ENCODE measurements around the gene MCMBP.

The MCMBP gene

DNA sequence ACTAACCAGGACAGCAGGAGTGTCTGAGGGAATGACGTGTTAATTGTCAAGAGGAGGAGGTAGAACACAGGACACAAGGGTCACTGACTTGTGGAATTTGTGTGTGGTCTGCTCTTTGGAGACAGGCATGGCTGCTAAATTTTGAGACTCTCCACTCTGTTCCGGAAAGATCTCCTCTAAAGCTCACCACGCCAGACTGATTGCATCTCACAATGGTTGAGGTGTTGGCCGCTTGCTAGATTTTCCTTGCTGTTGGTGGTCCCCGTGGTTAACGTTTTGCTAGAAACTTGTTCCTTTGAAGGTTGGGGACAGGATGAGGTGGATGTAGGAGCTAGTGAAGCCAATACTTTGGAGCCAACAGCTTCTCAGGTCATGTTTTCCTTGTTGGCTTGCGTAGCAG, 57.0 kb downstream of the MCMBP start:
- Histone ChIP-seq H3K27me3 (replicated peaks; ENCODE audit: control insufficient read depth, insufficient read depth, low read length, poor library complexity, severe bottlenecking) (no peaks in the 10 kb centered on the region), H3K4me3 (ENCODE audit: insufficient read depth, low read depth, low read length, poor library complexity, severe bottlenecking) (no peak overlapping the region), H3K27ac (ENCODE audit: insufficient read depth, low read length, poor library complexity, severe bottlenecking) (no peak overlapping the region), H3K36me3 (ENCODE audit: control insufficient read depth, insufficient read depth, low read length) (peaks cover 8% of the 10 kb centered on the region), H3K9me3 (ENCODE audit: control insufficient read depth, low read length) (no peaks in the 10 kb centered on the region), H3K4me1 (ENCODE audit: control insufficient read depth, insufficient read depth, low read length, poor library complexity, severe bottlenecking) (no peaks in the 10 kb centered on the region)
- no peak for DNase-seq

DNA sequence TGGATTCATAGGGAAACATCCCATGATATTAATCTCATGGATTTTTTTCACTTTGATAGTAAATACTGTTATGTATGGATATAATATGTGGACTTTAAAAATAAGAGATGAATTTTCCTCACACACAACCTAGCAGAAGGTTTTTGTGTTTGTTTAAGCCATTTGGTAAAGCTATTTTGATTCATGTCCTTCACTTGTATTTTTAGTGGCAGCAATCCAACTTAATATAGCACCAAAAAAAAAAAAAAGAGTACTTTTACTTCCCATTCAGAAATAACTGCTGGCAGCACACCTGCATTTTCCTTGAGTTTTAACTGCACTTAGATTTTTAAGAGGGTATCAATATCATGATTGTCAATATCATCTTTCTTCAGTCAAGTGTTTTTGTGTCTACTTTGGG, 60.0 kb downstream of the MCMBP start:
- H3K27me3 ChIP-seq (replicated peaks; ENCODE audit: control insufficient read depth, insufficient read depth, low read length, poor library complexity, severe bottlenecking): no peaks in the 10 kb centered on the region

DNA sequence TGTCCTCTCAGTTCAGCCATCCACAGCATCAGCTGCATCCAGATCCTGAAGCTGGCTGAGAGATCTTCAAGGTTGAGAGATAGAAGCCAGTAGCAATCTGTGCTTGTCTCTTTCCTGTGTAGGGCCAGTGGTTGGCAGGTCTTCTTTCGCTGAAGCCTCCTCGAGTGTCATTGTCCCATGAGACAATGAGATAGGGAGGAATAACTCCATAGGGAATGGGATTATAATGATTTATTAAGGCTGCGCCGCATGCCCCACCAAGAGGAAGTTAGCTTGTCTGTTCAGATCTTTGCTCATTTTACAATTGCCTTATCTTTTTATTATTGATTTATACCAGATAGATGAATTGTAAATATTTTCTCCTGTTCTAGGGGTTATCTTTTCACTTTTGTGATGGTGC, 61.5 kb downstream of the MCMBP start:
- DNase-seq: no peak
- Histone ChIP-seq H3K4me3 (ENCODE audit: insufficient read depth, low read depth, low read length, poor library complexity, severe bottlenecking) (no peak overlapping the region), H3K4me1 (ENCODE audit: control insufficient read depth, insufficient read depth, low read length, poor library complexity, severe bottlenecking) (no peaks in the 10 kb centered on the region), H3K36me3 (ENCODE audit: control insufficient read depth, insufficient read depth, low read length) (peaks cover 8% of the 10 kb centered on the region), H3K9me3 (ENCODE audit: control insufficient read depth, low read length) (no peaks in the 10 kb centered on the region), H3K27me3 (replicated peaks; ENCODE audit: control insufficient read depth, insufficient read depth, low read length, poor library complexity, severe bottlenecking) (no peaks in the 10 kb centered on the region), H3K27ac (ENCODE audit: insufficient read depth, low read length, poor library complexity, severe bottlenecking) (no peak overlapping the region)

More for the DNA sequence above, 60.0 kb downstream of the MCMBP start:
- no peak overlapping the region for H3K4me3 ChIP-seq (ENCODE audit: insufficient read depth, low read depth, low read length, poor library complexity, severe bottlenecking)
- H3K27ac ChIP-seq (ENCODE audit: insufficient read depth, low read length, poor library complexity, severe bottlenecking): no peak overlapping the region
- H3K4me1 ChIP-seq (ENCODE audit: control insufficient read depth, insufficient read depth, low read length, poor library complexity, severe bottlenecking): no peaks in the 10 kb centered on the region
- no peaks in the 10 kb centered on the region for H3K9me3 ChIP-seq (ENCODE audit: control insufficient read depth, low read length)
- peaks cover 8% of the 10 kb centered on the region for H3K36me3 ChIP-seq (ENCODE audit: control insufficient read depth, insufficient read depth, low read length)
- no peak for DNase-seq

DNA sequence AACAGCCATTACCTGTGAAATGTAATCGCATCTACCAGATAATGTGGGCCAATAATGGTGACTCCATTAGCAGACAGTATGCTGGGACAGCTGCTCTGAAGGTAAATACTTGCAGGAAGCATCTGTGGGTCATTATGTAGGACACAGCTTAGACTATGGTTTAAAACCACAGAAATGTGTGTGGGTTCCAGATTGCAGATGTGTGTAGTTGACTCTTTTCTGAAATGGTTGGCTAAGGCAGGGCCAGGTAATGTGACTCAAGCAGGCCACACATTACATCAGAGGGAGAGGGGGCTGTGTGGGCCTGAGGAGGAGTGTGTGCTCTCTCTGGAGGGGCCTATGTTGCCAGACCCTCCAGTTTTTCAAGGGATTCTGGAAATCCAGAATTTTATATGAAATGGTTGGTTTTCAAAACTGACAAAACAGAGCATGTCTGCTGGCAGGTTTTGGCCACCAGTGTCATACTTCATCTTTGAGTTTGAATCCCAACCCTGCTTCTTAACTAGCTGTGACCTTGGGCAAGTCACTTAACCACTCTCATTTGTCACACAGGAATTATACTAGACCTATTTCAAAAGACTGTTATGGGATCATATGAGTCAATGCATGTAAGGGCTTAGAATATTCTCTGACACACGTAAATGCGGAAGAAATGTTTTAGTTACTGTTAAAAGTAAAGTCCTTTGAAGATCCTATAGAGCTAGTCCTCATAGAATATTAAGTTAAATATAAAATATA, 64.5 kb downstream of the MCMBP start:
- DNase-seq: no peak
- Histone ChIP-seq H3K27me3 (replicated peaks; ENCODE audit: control insufficient read depth, insufficient read depth, low read length, poor library complexity, severe bottlenecking) (no peaks in the 10 kb centered on the region), H3K4me3 (ENCODE audit: insufficient read depth, low read depth, low read length, poor library complexity, severe bottlenecking) (no peak overlapping the region), H3K27ac (ENCODE audit: insufficient read depth, low read length, poor library complexity, severe bottlenecking) (no peak overlapping the region), H3K36me3 (ENCODE audit: control insufficient read depth, insufficient read depth, low read length) (peaks cover 4% of the 10 kb centered on the region), H3K9me3 (ENCODE audit: control insufficient read depth, low read length) (no peaks in the 10 kb centered on the region), H3K4me1 (ENCODE audit: control insufficient read depth, insufficient read depth, low read length, poor library complexity, severe bottlenecking) (no peaks in the 10 kb centered on the region)

DNA sequence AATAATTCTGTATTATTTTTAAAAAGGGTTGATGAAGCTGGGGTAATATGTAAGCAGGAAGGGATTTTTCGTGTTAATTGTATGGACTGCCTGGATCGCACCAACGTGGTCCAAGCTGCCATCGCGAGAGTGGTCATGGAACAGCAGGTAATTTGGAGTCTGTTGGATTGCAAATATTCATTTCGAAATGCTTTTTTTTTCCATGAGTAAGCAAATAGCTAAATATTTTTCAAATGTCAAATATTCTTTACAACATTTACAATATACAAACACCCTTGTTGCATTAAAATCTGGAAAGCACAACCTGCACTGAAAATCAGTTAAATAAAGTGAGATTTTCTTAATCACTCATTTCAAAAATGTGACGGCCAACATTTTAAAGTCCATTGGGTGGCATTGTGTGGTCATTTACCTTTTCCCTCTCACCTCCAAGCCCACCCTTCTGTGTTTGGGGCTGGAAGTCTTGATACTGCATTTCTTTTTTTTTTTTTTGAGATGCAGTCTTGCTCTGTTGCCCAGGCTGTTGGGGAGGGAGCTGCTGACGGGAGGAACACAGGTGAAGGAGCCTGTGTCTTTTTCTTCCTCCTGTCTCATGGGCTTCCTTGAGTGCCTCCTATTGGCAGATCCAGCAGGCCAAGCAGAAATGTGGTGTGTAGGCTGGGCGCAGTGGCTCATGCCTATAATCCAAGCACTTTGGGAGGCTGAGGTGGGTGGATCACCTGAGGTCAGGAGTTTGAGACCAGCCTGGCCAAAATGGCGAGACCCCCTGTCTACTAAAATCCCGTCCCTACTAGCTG, 66.1 kb downstream of the MCMBP start:
- no peak overlapping the region for H3K27ac ChIP-seq (ENCODE audit: insufficient read depth, low read length, poor library complexity, severe bottlenecking)
- H3K9me3 ChIP-seq (ENCODE audit: control insufficient read depth, low read length): no peaks in the 10 kb centered on the region
- H3K27me3 ChIP-seq (replicated peaks; ENCODE audit: control insufficient read depth, insufficient read depth, low read length, poor library complexity, severe bottlenecking): no peaks in the 10 kb centered on the region
- H3K36me3 ChIP-seq (ENCODE audit: control insufficient read depth, insufficient read depth, low read length): peaks cover 4% of the 10 kb centered on the region
- no peak overlapping the region for H3K4me3 ChIP-seq (ENCODE audit: insufficient read depth, low read depth, low read length, poor library complexity, severe bottlenecking)
- H3K4me1 ChIP-seq (ENCODE audit: control insufficient read depth, insufficient read depth, low read length, poor library complexity, severe bottlenecking): no peaks in the 10 kb centered on the region
- DNase-seq: no peak

DNA sequence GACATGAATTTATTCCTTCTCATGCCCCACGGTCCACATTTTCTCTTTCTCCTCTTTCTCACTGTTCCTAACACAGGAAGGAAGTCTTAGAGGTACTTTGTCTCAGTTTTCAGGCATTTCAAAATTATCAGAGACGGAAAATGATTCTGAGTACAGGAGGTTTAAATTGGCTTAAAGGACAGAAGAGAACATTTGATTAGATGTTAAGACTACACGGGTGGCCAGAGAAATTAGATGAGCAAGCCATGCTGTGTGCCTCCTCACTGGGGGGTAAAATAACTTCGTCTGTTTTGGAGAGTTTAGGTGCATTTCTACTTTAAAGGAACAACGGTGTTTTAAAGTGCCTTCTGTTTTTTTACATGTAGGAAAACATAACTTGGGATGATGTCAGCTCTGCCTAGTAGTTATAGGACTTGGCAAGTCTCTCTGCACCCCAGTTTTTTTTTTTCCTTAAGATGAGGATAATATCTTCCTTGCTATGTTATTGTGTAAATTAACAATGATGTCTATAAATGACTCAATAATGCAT, 66.9 kb downstream of the MCMBP start:
- Histone ChIP-seq H3K4me1 (ENCODE audit: control insufficient read depth, insufficient read depth, low read length, poor library complexity, severe bottlenecking) (no peaks in the 10 kb centered on the region), H3K4me3 (ENCODE audit: insufficient read depth, low read depth, low read length, poor library complexity, severe bottlenecking) (no peak overlapping the region), H3K27me3 (replicated peaks; ENCODE audit: control insufficient read depth, insufficient read depth, low read length, poor library complexity, severe bottlenecking) (no peaks in the 10 kb centered on the region), H3K27ac (ENCODE audit: insufficient read depth, low read length, poor library complexity, severe bottlenecking) (no peak overlapping the region), H3K36me3 (ENCODE audit: control insufficient read depth, insufficient read depth, low read length) (peaks cover 4% of the 10 kb centered on the region), H3K9me3 (ENCODE audit: control insufficient read depth, low read length) (no peaks in the 10 kb centered on the region)
- DNase-seq: no peak

DNA sequence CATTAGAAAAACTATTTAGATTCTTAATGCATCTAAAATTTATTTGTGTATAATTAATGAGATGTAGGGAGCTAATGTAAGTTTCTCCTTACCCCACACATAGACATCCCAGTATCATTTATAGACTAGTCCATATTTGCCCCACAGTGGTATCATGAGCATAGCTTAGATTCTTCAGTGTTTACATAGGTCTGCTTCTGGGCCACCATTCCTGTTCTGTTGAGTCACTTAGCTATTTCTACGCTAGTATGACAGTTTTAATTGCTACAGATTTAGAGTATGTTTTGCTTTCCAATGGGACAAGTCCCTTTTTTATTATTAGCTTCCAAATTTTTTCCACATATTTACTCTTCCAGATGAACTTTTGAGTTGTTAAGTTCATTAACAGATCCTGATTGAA, 69.4 kb downstream of the MCMBP start:
- no peaks in the 10 kb centered on the region for H3K27me3 ChIP-seq (replicated peaks; ENCODE audit: control insufficient read depth, insufficient read depth, low read length, poor library complexity, severe bottlenecking)
- H3K9me3 ChIP-seq (ENCODE audit: control insufficient read depth, low read length): no peaks in the 10 kb centered on the region
- DNase-seq: no peak
- peaks cover 4% of the 10 kb centered on the region for H3K36me3 ChIP-seq (ENCODE audit: control insufficient read depth, insufficient read depth, low read length)
- H3K4me1 ChIP-seq (ENCODE audit: control insufficient read depth, insufficient read depth, low read length, poor library complexity, severe bottlenecking): no peaks in the 10 kb centered on the region
- no peak overlapping the region for H3K27ac ChIP-seq (ENCODE audit: insufficient read depth, low read length, poor library complexity, severe bottlenecking)
- H3K4me3 ChIP-seq (ENCODE audit: insufficient read depth, low read depth, low read length, poor library complexity, severe bottlenecking): no peak overlapping the region

DNA sequence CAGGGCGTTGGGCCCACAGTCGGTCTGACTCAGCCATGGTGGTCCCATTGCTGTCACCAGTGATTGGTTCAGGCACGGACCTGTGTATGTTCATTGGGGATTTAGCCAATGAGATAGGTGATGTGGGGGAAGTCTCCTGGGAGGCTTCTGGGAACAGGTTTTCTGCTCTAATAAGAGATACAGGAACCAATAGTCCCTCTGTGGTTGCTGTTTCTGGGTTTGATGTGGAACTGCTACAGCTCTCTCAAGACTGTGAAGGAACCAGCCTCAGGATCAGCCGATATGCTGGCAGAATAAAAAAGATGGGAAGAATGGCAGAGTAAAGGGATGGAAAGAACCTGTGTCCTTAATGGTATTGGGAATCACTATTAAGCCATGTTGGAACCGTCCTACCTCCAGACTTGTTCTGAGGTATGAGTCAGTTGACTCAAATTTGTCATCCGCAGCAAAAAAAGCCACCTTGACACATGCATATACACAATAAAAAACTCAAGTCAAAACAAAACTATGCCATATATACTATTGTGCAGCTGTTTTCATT, 70.6 kb downstream of the MCMBP start:
- no peaks in the 10 kb centered on the region for H3K27me3 ChIP-seq (replicated peaks; ENCODE audit: control insufficient read depth, insufficient read depth, low read length, poor library complexity, severe bottlenecking)
- peaks cover 9% of the 10 kb centered on the region for H3K36me3 ChIP-seq (ENCODE audit: control insufficient read depth, insufficient read depth, low read length)
- no peak for DNase-seq
- H3K9me3 ChIP-seq (ENCODE audit: control insufficient read depth, low read length): no peaks in the 10 kb centered on the region
- H3K4me3 ChIP-seq (ENCODE audit: insufficient read depth, low read depth, low read length, poor library complexity, severe bottlenecking): no peak overlapping the region
- H3K4me1 ChIP-seq (ENCODE audit: control insufficient read depth, insufficient read depth, low read length, poor library complexity, severe bottlenecking): no peaks in the 10 kb centered on the region
- H3K27ac ChIP-seq (ENCODE audit: insufficient read depth, low read length, poor library complexity, severe bottlenecking): no peak overlapping the region

DNA sequence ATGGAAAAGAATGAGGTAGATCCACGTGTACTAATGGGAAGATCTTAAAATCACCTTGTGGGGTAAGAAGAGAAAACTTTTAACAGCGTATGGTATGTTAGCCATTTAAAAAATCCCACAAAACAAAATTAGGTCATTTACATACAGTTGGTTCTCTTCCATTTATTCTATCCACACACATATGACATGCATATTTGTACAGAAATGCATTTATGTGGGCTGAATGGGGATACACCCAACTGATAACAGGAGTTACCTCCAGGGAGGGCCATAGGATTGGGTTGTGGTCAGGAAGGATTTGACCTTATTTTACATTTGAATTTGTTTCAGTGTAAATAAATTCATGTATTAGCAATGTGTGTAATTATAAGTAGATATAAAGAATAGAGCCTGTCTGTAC, 71.5 kb downstream of the MCMBP start:
- peaks cover 10% of the 10 kb centered on the region for H3K36me3 ChIP-seq (ENCODE audit: control insufficient read depth, insufficient read depth, low read length)
- DNase-seq: no peak
- no peaks in the 10 kb centered on the region for H3K27me3 ChIP-seq (replicated peaks; ENCODE audit: control insufficient read depth, insufficient read depth, low read length, poor library complexity, severe bottlenecking)
- H3K4me1 ChIP-seq (ENCODE audit: control insufficient read depth, insufficient read depth, low read length, poor library complexity, severe bottlenecking): no peaks in the 10 kb centered on the region
- no peak overlapping the region for H3K4me3 ChIP-seq (ENCODE audit: insufficient read depth, low read depth, low read length, poor library complexity, severe bottlenecking)
- no peak overlapping the region for H3K27ac ChIP-seq (ENCODE audit: insufficient read depth, low read length, poor library complexity, severe bottlenecking)
- H3K9me3 ChIP-seq (ENCODE audit: control insufficient read depth, low read length): no peaks in the 10 kb centered on the region

DNA sequence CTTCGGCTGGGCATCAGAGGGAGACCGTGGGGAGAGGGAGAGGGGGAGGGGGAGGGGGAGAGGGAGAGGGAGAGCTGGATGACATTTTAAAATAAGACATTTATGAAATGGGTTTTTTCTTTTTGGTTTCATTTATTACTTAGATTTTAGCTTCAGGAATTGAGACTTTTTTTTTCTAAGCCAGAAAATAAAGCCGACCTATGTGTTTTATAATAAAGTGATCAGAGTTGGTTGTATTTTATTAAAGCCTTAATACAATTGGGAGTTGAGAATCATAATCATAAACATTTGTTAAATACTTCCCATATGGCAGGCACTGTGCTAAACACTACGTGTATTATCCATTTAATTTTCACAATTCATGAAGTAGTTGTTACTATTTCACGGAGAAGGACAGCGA, 76.6 kb downstream of the MCMBP start:
- DNase-seq: no peak
- no peak overlapping the region for H3K4me3 ChIP-seq (ENCODE audit: insufficient read depth, low read depth, low read length, poor library complexity, severe bottlenecking)
- no peaks in the 10 kb centered on the region for H3K9me3 ChIP-seq (ENCODE audit: control insufficient read depth, low read length)
- H3K27ac ChIP-seq (ENCODE audit: insufficient read depth, low read length, poor library complexity, severe bottlenecking): no peak overlapping the region
- peaks cover 6% of the 10 kb centered on the region for H3K36me3 ChIP-seq (ENCODE audit: control insufficient read depth, insufficient read depth, low read length)
- H3K4me1 ChIP-seq (ENCODE audit: control insufficient read depth, insufficient read depth, low read length, poor library complexity, severe bottlenecking): no peaks in the 10 kb centered on the region
- no peaks in the 10 kb centered on the region for H3K27me3 ChIP-seq (replicated peaks; ENCODE audit: control insufficient read depth, insufficient read depth, low read length, poor library complexity, severe bottlenecking)

All from effector memory CD4-positive, alpha-beta T cell (primary cell).